ENCODE results near the gene ROR1.

Gene ROR1

GRCh38 chr1:64136752-64137411 is 363.1 kb downstream of the ROR1 start:
- peak; percentile 70 for ATAC-seq
- no peak for TF ChIP-seq ISL1 (CRISPR knock-in tag; IDR thresholded peaks at IDR 0.05)
- peak; percentile 55; the same call in 1 of the 2 replicates for TF ChIP-seq TCF4 (CRISPR knock-in tag; IDR thresholded peaks at IDR 0.05; ENCODE audit: borderline replicate concordance)

GRCh38 chr1:64137412-64137803 is 363.6 kb downstream of the ROR1 start:
- ATAC-seq, result no peak
- no peak for TF ChIP-seq RARB (CRISPR knock-in tag; IDR thresholded peaks at IDR 0.05)
- TF ChIP-seq ISL1 (CRISPR knock-in tag; IDR thresholded peaks at IDR 0.05), result peak; percentile 53

GRCh38 chr1:64139877-64140276 is 366.1 kb downstream of the ROR1 start:
- TF ChIP-seq TCF4 (CRISPR knock-in tag; IDR thresholded peaks at IDR 0.05; ENCODE audit: borderline replicate concordance), result 0 out of 2 replicates have a peak, but pooled peaks have one; percentile 42
- TF ChIP-seq ESRRG (CRISPR knock-in tag; IDR thresholded peaks at IDR 0.05), result no peak
- peak; percentile 10; the same call in 1 of the 3 replicates for ATAC-seq

- TF ChIP-seq ZNF8 (CRISPR knock-in tag; IDR thresholded peaks at IDR 0.05) (peak; percentile 98), ISL1 (CRISPR knock-in tag; IDR thresholded peaks at IDR 0.05) (no peak), CSRNP3 (CRISPR knock-in tag; IDR thresholded peaks at IDR 0.05) (no peak), PATZ1 (CRISPR knock-in tag; IDR thresholded peaks at IDR 0.05; ENCODE audit: borderline replicate concordance) (no peak)
- ATAC-seq, result no peak
Observed at GRCh38 chr1:64140596-64140995, 366.8 kb downstream of the ROR1 start.

GRCh38 chr1:64147045-64147724 is 373.4 kb downstream of the ROR1 start:
- peak; percentile 35; the same call in 2 of the 3 replicates for ATAC-seq
- TF ChIP-seq ISL1 (CRISPR knock-in tag; IDR thresholded peaks at IDR 0.05), result no peak
- no peak for TF ChIP-seq PATZ1 (CRISPR knock-in tag; IDR thresholded peaks at IDR 0.05; ENCODE audit: borderline replicate concordance)
- TF ChIP-seq ZNF70 (CRISPR knock-in tag; IDR thresholded peaks at IDR 0.05), result no peak
- no peak for TF ChIP-seq SNAI2 (CRISPR knock-in tag; IDR thresholded peaks at IDR 0.05)
- no peak for TF ChIP-seq ZNF565 (CRISPR knock-in tag; conservative IDR thresholded peaks at IDR 0.05; ENCODE audit: low read depth)
- TF ChIP-seq ZFP3 (CRISPR knock-in tag; IDR thresholded peaks at IDR 0.05), result no peak
- no peak for TF ChIP-seq TOX (CRISPR knock-in tag; IDR thresholded peaks at IDR 0.05; ENCODE audit: borderline replicate concordance)
- TF ChIP-seq ESRRG (CRISPR knock-in tag; IDR thresholded peaks at IDR 0.05), result no peak
- TF ChIP-seq GLIS3 (CRISPR knock-in tag; IDR thresholded peaks at IDR 0.05), result no peak
- no peak for TF ChIP-seq TCF4 (CRISPR knock-in tag; IDR thresholded peaks at IDR 0.05; ENCODE audit: borderline replicate concordance)
- no peak for TF ChIP-seq ZNF8 (CRISPR knock-in tag; IDR thresholded peaks at IDR 0.05)
- TF ChIP-seq TSHZ2 (CRISPR knock-in tag; IDR thresholded peaks at IDR 0.05), result no peak
- TF ChIP-seq ZC3H10 (CRISPR knock-in tag; IDR thresholded peaks at IDR 0.05), result no peak
- TF ChIP-seq CSRNP3 (CRISPR knock-in tag; IDR thresholded peaks at IDR 0.05), result no peak

Data from SK-N-SH treated with all-trans-retinoic acid at 6 μM for 48 hours (cell line).